NOMO-1 (cell line): ENCODE measurements around the gene FREM2.

ENCODE experiments used
- DNase-seq, 2 experiments: peaks; one replicate each; lab custom pipeline; 2025; ENCODE audit not compliant: unreplicated experiment in 2 of 2; lab: John Stamatoyannopoulos, UW

Gene FREM2

GRCh38 chr13:38758277-38758676 is 71.4 kb downstream of the FREM2 start:
- no peak for DNase-seq

- no peak for DNase-seq
Observed at GRCh38 chr13:38759390-38759789, 72.5 kb downstream of the FREM2 start.

GRCh38 chr13:38763446-38764381 is 76.8 kb downstream of the FREM2 start:
- no peak for DNase-seq

GRCh38 chr13:38766799-38767198 is 79.9 kb downstream of the FREM2 start:
- DNase-seq: no peak

GRCh38 chr13:38767506-38768265 is 80.8 kb downstream of the FREM2 start:
- DNase-seq: no peak

GRCh38 chr13:38769526-38769925 is 82.6 kb downstream of the FREM2 start:
- no peak for DNase-seq

GRCh38 chr13:38775085-38775484 is 88.2 kb downstream of the FREM2 start:
- DNase-seq: no peak

GRCh38 chr13:38777347-38778119 is 90.7 kb downstream of the FREM2 start:
- DNase-seq: no peak

GRCh38 chr13:38781539-38781938 is 94.7 kb downstream of the FREM2 start:
- DNase-seq: no peak

- no peak for DNase-seq
Observed at GRCh38 chr13:38784036-38784880, 97.4 kb downstream of the FREM2 start.

GRCh38 chr13:38785042-38785441 is 98.2 kb downstream of the FREM2 start:
- no peak for DNase-seq

- DNase-seq: no peak
Observed at GRCh38 chr13:38785490-38785889, 98.6 kb downstream of the FREM2 start.

- no peak for DNase-seq
Observed at GRCh38 chr13:38787550-38787949, 100.7 kb downstream of the FREM2 start.

- DNase-seq: no peak
Observed at GRCh38 chr13:38796890-38797289, 110.0 kb downstream of the FREM2 start.

- no peak for DNase-seq
Observed at GRCh38 chr13:38803531-38803930, 116.7 kb downstream of the FREM2 start.

GRCh38 chr13:38804061-38804460 is 117.2 kb downstream of the FREM2 start:
- DNase-seq: no peak

- no peak for DNase-seq
Observed at GRCh38 chr13:38804536-38804935, 117.7 kb downstream of the FREM2 start.

GRCh38 chr13:38814331-38814730 is 127.5 kb downstream of the FREM2 start:
- DNase-seq: no peak

GRCh38 chr13:38819053-38819452 is 132.2 kb downstream of the FREM2 start:
- no peak for DNase-seq

- DNase-seq: no peak
Observed at GRCh38 chr13:38819596-38819995, 132.7 kb downstream of the FREM2 start.
